Keratinocyte (primary cell): Measurements from ENCODE around the gene CTNNA2. TPM values are rescaled to one million over a fixed set of nuclear protein-coding genes. Genes with fewer than 3 reads are reported as not detected.

Experiments used
- DNase-seq: peaks from one replicate; pipeline ENCODE4 v3.0.0-alpha.2; 2011; ENCODE audit warnings: low read depth, missing footprints, low spot score
- FAIRE-seq: peaks from 2 replicates; lab custom pipeline; 2011; peaks lifted over from hg19 to GRCh38; lab: Jason Lieb, UNC
- H2AFZ ChIP-seq: 2 replicates; pipeline ENCODE4 v1.6.0; 2012; ENCODE audit warnings: low read length, control low read depth, inconsistent platforms; ENCODE audit not compliant: control insufficient read depth
- H3K27ac ChIP-seq: 2 replicates; pipeline ENCODE4 v1.5.1; 2011; ENCODE audit warnings: low read length; ENCODE audit not compliant: control insufficient read depth, insufficient read depth
- H3K27me3 ChIP-seq: 3 replicates; pipeline ENCODE4 v1.6.0; 2011; ENCODE audit warnings: low read length; ENCODE audit not compliant: control insufficient read depth, insufficient read depth; ENCODE audit errors: extremely low read depth
- H3K36me3 ChIP-seq, 2 experiments: 2 replicates in 1 of 2; 3 replicates in 1 of 2; pipeline ENCODE4 v1.5.1; 2011; ENCODE audit warnings: low read length in 2 of 2, mild to moderate bottlenecking in 1 of 2; ENCODE audit not compliant: control insufficient read depth in 2 of 2, insufficient read depth in 2 of 2; ENCODE audit errors: extremely low read depth in 1 of 2
- H3K4me1 ChIP-seq: 3 replicates; pipeline ENCODE4 v1.5.1; 2011; ENCODE audit warnings: low read length; ENCODE audit not compliant: control insufficient read depth, insufficient read depth; ENCODE audit errors: extremely low read depth
- H3K4me2 ChIP-seq: 3 replicates; pipeline ENCODE4 v1.6.0; 2011; ENCODE audit warnings: low read depth, low read length; ENCODE audit not compliant: control insufficient read depth, insufficient read depth; ENCODE audit errors: extremely low read depth
- H3K4me3 ChIP-seq, 3 experiments: fragments of 200-600 bp in 1 of 3; sonication (generic) in 1 of 3; 2 replicates in 2 of 3; 3 replicates in 1 of 3; pipeline ENCODE4 v1.5.1; 2011 to 2016; ENCODE audit warnings: low read length in 3 of 3, mild to moderate bottlenecking in 3 of 3, control low read depth in 2 of 3, inconsistent platforms in 1 of 3, low read depth in 1 of 3, mixed read lengths in 1 of 3, mixed run types in 1 of 3, moderate library complexity in 1 of 3; ENCODE audit not compliant: control insufficient read depth in 2 of 3, insufficient read depth in 2 of 3; ENCODE audit errors: extremely low read depth in 1 of 3
- H3K79me2 ChIP-seq: 2 replicates; pipeline ENCODE4 v1.6.0; 2012; ENCODE audit warnings: low read length; ENCODE audit not compliant: control insufficient read depth, insufficient read depth
- H3K9ac ChIP-seq: 3 replicates; pipeline ENCODE4 v1.6.0; 2011; ENCODE audit warnings: low read length; ENCODE audit not compliant: control insufficient read depth, insufficient read depth; ENCODE audit errors: extremely low read depth
- H3K9me1 ChIP-seq: 3 replicates; pipeline ENCODE4 v1.6.0; 2011; ENCODE audit warnings: low read length; ENCODE audit not compliant: control insufficient read depth, insufficient read depth; ENCODE audit errors: extremely low read depth
- H3K9me3 ChIP-seq: 2 replicates; pipeline ENCODE4 v1.5.1; 2012; ENCODE audit warnings: low read depth, low read length; ENCODE audit not compliant: control insufficient read depth
- H4K20me1 ChIP-seq: 3 replicates; pipeline ENCODE4 v1.6.0; 2011; ENCODE audit warnings: low read length; ENCODE audit not compliant: control insufficient read depth, insufficient read depth; ENCODE audit errors: extremely low read depth
- CTCF ChIP-seq, 3 experiments: IDR thresholded peaks in 1 of 3; conservative IDR thresholded peaks in 1 of 3; optimal IDR thresholded peaks in 1 of 3; 2 replicates in 2 of 3; 3 replicates in 1 of 3; pipeline versions ENCODE3 to v1.5.1; 2011; ENCODE audit warnings: low read length in 3 of 3, mild to moderate bottlenecking in 3 of 3, moderate library complexity in 2 of 3, control low read depth in 1 of 3, inconsistent platforms in 1 of 3; ENCODE audit not compliant: insufficient read depth in 2 of 3; ENCODE audit errors: extremely low read depth in 1 of 3
- EZH2 ChIP-seq: IDR thresholded peaks from one replicate; pipeline ENCODE4 v1.6.1; 2012; ENCODE audit warnings: inconsistent platforms, mild to moderate bottlenecking, low read length, moderate library complexity
- dilution Hi-C: fragments of 300-500 bp; cut with MboI; formaldehyde crosslinking; loops from one replicate; pipeline ENCODE4 v1.7.0; 2020; ENCODE audit warnings: low sequenced_read_pairs; ENCODE audit not compliant: extremely low pct_ligation_motif_present
- polyA plus RNA-seq, 5 experiments: library from polyadenylated mRNA; depleted of rRNA in 3 of 5; stranded (reverse) in 3 of 5; stranded (forward) in 1 of 5; unstranded in 1 of 5; fragments of >200 nt; gene quantifications; 1 replicate in 1 of 5; 2 replicates in 3 of 5; 3 replicates in 1 of 5; pipeline versions ENCODE4 v1.2.1 to v1.2.3, GENCODE V29; 2011 to 2012; ENCODE audit warnings: missing spikeins in 2 of 5, low read depth in 1 of 5, low replicate concordance in 1 of 5

CTNNA2 gene
- polyA plus RNA-seq, 1 donor (not counting 4 experiments of a cell fraction or from before 2014, with no cell fraction given) = not detected

GRCh38 chr2:80048296-80048695 lies 535.4 kb downstream of the CTNNA2 start:
- TF ChIP-seq EZH2 (no peak), CTCF (optimal IDR thresholded peaks at IDR 0.05 in 1 of 3, IDR thresholded peaks at IDR 0.05 in 1 of 3, conservative IDR thresholded peaks at IDR 0.05 in 1 of 3; ENCODE audit: extremely low read depth in 1 of 3, insufficient read depth in 2 of 3, low read length in 3 of 3) (no peak)
- H3K27me3 ChIP-seq = no peaks in the 10 kb centered on the region
- H4K20me1 ChIP-seq = no peaks in the 10 kb centered on the region
- H3K4me3 ChIP-seq = no peak overlapping the region
- no peaks in the 10 kb centered on the region for H3K9me1 ChIP-seq
- FAIRE-seq (no peak), DNase-seq (no peak)
- H3K9me3 ChIP-seq = no peaks in the 10 kb centered on the region
- H3K36me3 ChIP-seq = no peaks in the 10 kb centered on the region
- H3K79me2 ChIP-seq = no peaks in the 10 kb centered on the region
- H3K4me1 ChIP-seq = no peaks in the 10 kb centered on the region
- H3K4me2 ChIP-seq = no peak overlapping the region
- dilution Hi-C loops = no loop called here
- H3K27ac ChIP-seq = no peak overlapping the region
- no peak overlapping the region for H3K9ac ChIP-seq
- no peak overlapping the region for H2AFZ ChIP-seq

GRCh38 chr2:80050246-80050645 lies 537.4 kb downstream of the CTNNA2 start:
- DNase-seq = no peak

More at GRCh38 chr2:80050246-80050645, 537.4 kb downstream of the CTNNA2 start:
- Histone ChIP-seq H3K36me3 (no peaks in the 10 kb centered on the region), H3K9me1 (no peaks in the 10 kb centered on the region), H3K27me3 (no peaks in the 10 kb centered on the region), H3K79me2 (no peaks in the 10 kb centered on the region), H3K4me3 (no peak overlapping the region), H3K4me2 (no peak overlapping the region), H3K9me3 (no peaks in the 10 kb centered on the region), H4K20me1 (no peaks in the 10 kb centered on the region), H3K4me1 (no peaks in the 10 kb centered on the region), H3K9ac (no peak overlapping the region), H2AFZ (no peak overlapping the region), H3K27ac (no peak overlapping the region)
- dilution Hi-C loops = no loop called here
- no peak for FAIRE-seq
- TF ChIP-seq CTCF (optimal IDR thresholded peaks at IDR 0.05 in 1 of 3, IDR thresholded peaks at IDR 0.05 in 1 of 3, conservative IDR thresholded peaks at IDR 0.05 in 1 of 3; ENCODE audit: extremely low read depth in 1 of 3, insufficient read depth in 2 of 3, low read length in 3 of 3) (no peak), EZH2 (no peak)
